CD14-positive monocyte (primary cell): Measurements from ENCODE around the gene PACSIN1. TPM values are rescaled to one million over a fixed set of nuclear protein-coding genes. Genes with fewer than 3 reads are reported as not detected.

ENCODE experiments used
- DNase-seq, 3 donors: peaks; one replicate each; pipeline ENCODE4 v3.0.0-alpha.2; 2011 to 2022
- H2AFZ ChIP-seq: 2 replicates; pipeline ENCODE4 v1.6.0; 2012; ENCODE audit warnings: mild to moderate bottlenecking, low read depth, low read length, inconsistent platforms; ENCODE audit not compliant: insufficient read depth, poor library complexity, severe bottlenecking
- H3K27ac ChIP-seq, 2 donors: 1 replicate in 1 of 2; 2 replicates in 1 of 2; pipeline ENCODE4 v1.5.1; 2012 to 2013; ENCODE audit warnings: low read length in 2 of 2, control low read depth in 1 of 2, inconsistent platforms in 1 of 2, low read depth in 1 of 2, mild to moderate bottlenecking in 1 of 2
- H3K27me3 ChIP-seq, 2 donors: one replicate each; pipeline versions ENCODE4 v1.6.0 to v1.6.1; 2011 to 2013; ENCODE audit warnings: low read length in 2 of 2; ENCODE audit not compliant: control insufficient read depth in 2 of 2, insufficient read depth in 2 of 2
- H3K36me3 ChIP-seq, 2 donors: replicated peaks in 1 of 2; 1 replicate in 1 of 2; 2 replicates in 1 of 2; pipeline versions ENCODE4 v1.5.1 to v1.6.1; 2012 to 2013; ENCODE audit warnings: low read length in 2 of 2, control low read depth in 1 of 2, inconsistent platforms in 1 of 2, mild to moderate bottlenecking in 1 of 2; ENCODE audit not compliant: insufficient read depth in 2 of 2, control insufficient read depth in 1 of 2
- H3K4me1 ChIP-seq, 2 donors: 1 replicate in 1 of 2; 2 replicates in 1 of 2; pipeline versions ENCODE4 v1.5.1 to v1.6.1; 2012 to 2013; ENCODE audit warnings: low read length in 2 of 2, control low read depth in 1 of 2, inconsistent platforms in 1 of 2, mild to moderate bottlenecking in 1 of 2, moderate library complexity in 1 of 2; ENCODE audit not compliant: insufficient read depth in 2 of 2, control insufficient read depth in 1 of 2
- H3K4me2 ChIP-seq: replicated peaks from 2 replicates; pipeline ENCODE3; 2012; ENCODE audit warnings: low read length, moderate library complexity, mild to moderate bottlenecking; ENCODE audit not compliant: poor library complexity, severe bottlenecking; ENCODE audit errors: extremely low read depth
- H3K4me3 ChIP-seq, 3 experiments: fragments of 200-600 bp in 1 of 3; sonication (generic) in 1 of 3; replicated peaks in 1 of 3; 1 replicate in 2 of 3; 2 replicates in 1 of 3; pipeline ENCODE4 v1.5.1; 2011 to 2013; ENCODE audit warnings: low read length in 3 of 3, mild to moderate bottlenecking in 3 of 3, control low read depth in 2 of 3, low read depth in 2 of 3, inconsistent platforms in 1 of 3, moderate library complexity in 1 of 3
- H3K79me2 ChIP-seq: 2 replicates; pipeline ENCODE4 v1.6.0; 2012; ENCODE audit warnings: mild to moderate bottlenecking, control low read depth, inconsistent platforms, low read length, moderate library complexity; ENCODE audit not compliant: insufficient read depth
- H3K9ac ChIP-seq: 2 replicates; pipeline ENCODE4 v1.6.0; 2017; ENCODE audit warnings: low read length, mild to moderate bottlenecking; ENCODE audit not compliant: insufficient read depth, poor library complexity, severe bottlenecking
- H3K9me3 ChIP-seq, 2 donors: replicated peaks in 1 of 2; 1 replicate in 1 of 2; 2 replicates in 1 of 2; pipeline versions ENCODE4 v1.5.1 to v1.6.1; 2012 to 2013; ENCODE audit warnings: low read length in 2 of 2, control low read depth in 1 of 2; ENCODE audit not compliant: control insufficient read depth in 1 of 2, insufficient read depth in 1 of 2
- H4K20me1 ChIP-seq: 2 replicates; pipeline ENCODE4 v1.6.0; 2012; ENCODE audit warnings: mild to moderate bottlenecking, low read length, control low read depth, moderate library complexity; ENCODE audit not compliant: insufficient read depth
- H3K27ac Mint-ChIP-seq, 7 donors: one replicate each; pipeline ENCODE4 v1.8.0; 2020; ENCODE audit warnings: mild to moderate bottlenecking in 7 of 7, mixed read lengths in 7 of 7, moderate library complexity in 6 of 7, inconsistent platforms in 2 of 7
- H3K27me3 Mint-ChIP-seq, 3 donors: one replicate each; pipeline ENCODE4 v1.8.0; 2021 to 2022; ENCODE audit warnings: low read depth in 3 of 3, mild to moderate bottlenecking in 3 of 3, mixed read lengths in 3 of 3, moderate library complexity in 3 of 3, inconsistent platforms in 1 of 3
- H3K36me3 Mint-ChIP-seq, 2 donors: one replicate each; pipeline ENCODE4 v1.8.0; 2020; ENCODE audit warnings: mixed read lengths in 2 of 2, inconsistent platforms in 1 of 2, mild to moderate bottlenecking in 1 of 2
- H3K4me1 Mint-ChIP-seq: one replicate; pipeline ENCODE4 v1.8.0; 2020; ENCODE audit warnings: mild to moderate bottlenecking, mixed read lengths
- H3K4me3 Mint-ChIP-seq, 2 donors: one replicate each; pipeline ENCODE4 v1.8.0; 2020; ENCODE audit warnings: mild to moderate bottlenecking in 2 of 2, mixed read lengths in 2 of 2, moderate library complexity in 1 of 2
- H3K9me3 Mint-ChIP-seq, 7 donors: one replicate each; pipeline ENCODE4 v1.8.0; 2020 to 2022; ENCODE audit warnings: mixed read lengths in 7 of 7, mild to moderate bottlenecking in 6 of 7, moderate library complexity in 6 of 7, inconsistent platforms in 2 of 7
- WGBS: methylation state at CpG from one replicate; pipeline ENCODE4 v1.1.5; 2013; ENCODE audit warnings: missing lambda C conversion rate; ENCODE audit not compliant: insufficient coverage; 5-methylcytosine and 5-hydroxymethylcytosine counted together
- intact Hi-C, 2 donors: fragments of 100-400 bp; cut with micrococcal nuclease; formaldehyde crosslinking; loops; one replicate each; pipeline versions ENCODE4 v1.15.0 to v1.15.1; 2023
- polyA plus RNA-seq, 3 donors: library from polyadenylated mRNA; depleted of rRNA in 1 of 3; unstranded in 2 of 3; stranded (reverse) in 1 of 3; fragments of 300-500 nt in 2 of 3; fragments of >200 nt in 1 of 3; fragmentation: Illumina TruSeq in 2 of 3; gene quantifications; 1 replicate in 2 of 3; 2 replicates in 1 of 3; pipeline ENCODE4 v1.2.3, GENCODE V29; 2012 to 2021
- TF ChIP-seq, protein P1 (sequence below): fragments of 200-600 bp; IDR thresholded peaks from one replicate; pipeline ENCODE4 v1.8.0; 2022; ENCODE audit warnings: antibody characterized with exemption, mild to moderate bottlenecking

PACSIN1 gene
- polyA plus RNA-seq, 3 donors, result not detected

- intact Hi-C loops, result no loop called here
These were observed 83.9 kb downstream of the PACSIN1 start for GRCh38 chr6:34549804-34550202.

DNA sequence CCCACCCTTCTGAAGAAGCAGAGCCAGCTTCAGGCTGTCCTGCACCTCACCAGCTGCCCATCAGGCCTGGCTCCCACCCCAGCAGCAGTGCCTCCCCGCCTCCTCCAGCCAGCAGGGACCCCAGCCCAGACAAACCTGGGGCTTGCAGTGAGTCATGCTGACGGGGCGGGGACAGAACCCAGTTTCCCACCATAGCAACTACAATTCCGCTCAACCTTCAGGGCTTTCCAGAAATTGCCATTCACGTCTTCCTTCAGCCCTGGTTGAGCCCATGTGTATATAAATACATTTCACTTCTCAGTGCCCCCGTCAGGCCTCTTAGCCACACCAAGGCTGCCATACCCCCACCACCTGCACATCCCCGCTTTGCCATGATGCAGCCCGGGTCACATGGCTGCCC is 85.8 kb downstream of the PACSIN1 start:
- Mint-ChIP-seq H3K9me3 (peaks cover 0 to 1% (median 0%) of the 10 kb centered on the region in 7 donors), H3K4me1 (peaks cover 15% of the 10 kb centered on the region), H3K27me3 (peaks cover 3 to 11% (median 8%) of the 10 kb centered on the region in 3 donors), H3K4me3 (no peak overlapping the region), H3K27ac (no peak overlapping the region), H3K36me3 (no peaks in the 10 kb centered on the region)
- H3K79me2 ChIP-seq, result no peaks in the 10 kb centered on the region
- no peaks in the 10 kb centered on the region for H3K4me1 ChIP-seq
- no peaks in the 10 kb centered on the region for H4K20me1 ChIP-seq
- intact Hi-C loops, result no loop called here
- H3K36me3 ChIP-seq, result no peaks in the 10 kb centered on the region
- no peak overlapping the region for H3K27ac ChIP-seq
- no peaks in the 10 kb centered on the region for H3K27me3 ChIP-seq
- 91% methylated on average over 3 of the region's 8 CpGs for WGBS
- TF ChIP-seq, protein P1, sequence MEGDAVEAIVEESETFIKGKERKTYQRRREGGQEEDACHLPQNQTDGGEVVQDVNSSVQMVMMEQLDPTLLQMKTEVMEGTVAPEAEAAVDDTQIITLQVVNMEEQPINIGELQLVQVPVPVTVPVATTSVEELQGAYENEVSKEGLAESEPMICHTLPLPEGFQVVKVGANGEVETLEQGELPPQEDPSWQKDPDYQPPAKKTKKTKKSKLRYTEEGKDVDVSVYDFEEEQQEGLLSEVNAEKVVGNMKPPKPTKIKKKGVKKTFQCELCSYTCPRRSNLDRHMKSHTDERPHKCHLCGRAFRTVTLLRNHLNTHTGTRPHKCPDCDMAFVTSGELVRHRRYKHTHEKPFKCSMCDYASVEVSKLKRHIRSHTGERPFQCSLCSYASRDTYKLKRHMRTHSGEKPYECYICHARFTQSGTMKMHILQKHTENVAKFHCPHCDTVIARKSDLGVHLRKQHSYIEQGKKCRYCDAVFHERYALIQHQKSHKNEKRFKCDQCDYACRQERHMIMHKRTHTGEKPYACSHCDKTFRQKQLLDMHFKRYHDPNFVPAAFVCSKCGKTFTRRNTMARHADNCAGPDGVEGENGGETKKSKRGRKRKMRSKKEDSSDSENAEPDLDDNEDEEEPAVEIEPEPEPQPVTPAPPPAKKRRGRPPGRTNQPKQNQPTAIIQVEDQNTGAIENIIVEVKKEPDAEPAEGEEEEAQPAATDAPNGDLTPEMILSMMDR, result no peak
- no peak overlapping the region for H3K4me3 ChIP-seq
- H3K4me2 ChIP-seq, result no peak overlapping the region
- no peak overlapping the region for H3K9ac ChIP-seq
- H2AFZ ChIP-seq, result no peak overlapping the region
- no peaks in the 10 kb centered on the region for H3K9me3 ChIP-seq
- no peak for DNase-seq

More at GRCh38 chr6:34549804-34550202, 83.9 kb downstream of the PACSIN1 start:
- Histone ChIP-seq H3K4me1 (no peaks in the 10 kb centered on the region), H3K27me3 (no peaks in the 10 kb centered on the region), H3K9ac (no peak overlapping the region), H3K36me3 (no peaks in the 10 kb centered on the region), H4K20me1 (no peaks in the 10 kb centered on the region), H3K4me3 (no peak overlapping the region), H3K27ac (no peak overlapping the region), H3K79me2 (no peaks in the 10 kb centered on the region), H3K4me2 (no peak overlapping the region), H2AFZ (no peak overlapping the region), H3K9me3 (no peaks in the 10 kb centered on the region)
- TF ChIP-seq, protein P1, result no peak
- Mint-ChIP-seq H3K4me3 (no peak overlapping the region), H3K27me3 (peaks cover 1 to 9% (median 3%) of the 10 kb centered on the region in 3 donors), H3K36me3 (no peaks in the 10 kb centered on the region), H3K9me3 (peaks cover 0 to 1% (median 0%) of the 10 kb centered on the region in 7 donors), H3K4me1 (peaks cover 11% of the 10 kb centered on the region), H3K27ac (no peak overlapping the region)
- no peak for DNase-seq
- WGBS, result 100% methylated on average over 1 of the region's 2 CpGs
